RWPE2 (cell line): ENCODE data around the gene PEAK3.

Experiments
- ATAC-seq: fragments of 200-7000 bp; cut with Tn5 transposase; 3 replicates; pipeline ENCODE4 v1.9.1; 2021; ENCODE audit warnings: low read depth
- DNase-seq: peaks from one replicate; pipeline ENCODE4 v3.0.0-alpha.2; 2020; ENCODE audit warnings: low spot score
- H3K27ac ChIP-seq: fragments of 450-650 bp; 2 replicates; pipeline ENCODE4 v1.5.1; 2017; ENCODE audit warnings: mild to moderate bottlenecking; ENCODE audit not compliant: poor library complexity, severe bottlenecking
- H3K27me3 ChIP-seq: fragments of 250-450 bp; sonication (Bioruptor Pico); 2 replicates; pipeline ENCODE4 v1.5.1; 2021; ENCODE audit warnings: mild to moderate bottlenecking, moderate library complexity; ENCODE audit not compliant: insufficient read depth, poor library complexity, severe bottlenecking
- H3K36me3 ChIP-seq: fragments of 250-450 bp; sonication (Bioruptor Pico); 2 replicates; pipeline ENCODE4 v1.5.1; 2020; ENCODE audit warnings: low read depth, mild to moderate bottlenecking, moderate library complexity
- H3K4me1 ChIP-seq: fragments of 250-450 bp; sonication (Bioruptor Pico); 2 replicates; pipeline ENCODE4 v1.5.1; 2021; ENCODE audit warnings: mild to moderate bottlenecking, moderate library complexity; ENCODE audit not compliant: insufficient read depth, poor library complexity, severe bottlenecking
- H3K4me3 ChIP-seq: fragments of 250-450 bp; sonication (Bioruptor Pico); 2 replicates; pipeline ENCODE4 v1.5.1; 2021; ENCODE audit warnings: mild to moderate bottlenecking, moderate library complexity; ENCODE audit not compliant: severe bottlenecking
- H3K9me3 ChIP-seq: fragments of 250-450 bp; sonication (Bioruptor Pico); 2 replicates; pipeline ENCODE4 v1.5.1; 2021; ENCODE audit warnings: mild to moderate bottlenecking, moderate library complexity; ENCODE audit not compliant: severe bottlenecking
- CTCF ChIP-seq: fragments of 450-650 bp; IDR thresholded peaks from one replicate; pipeline ENCODE4 v1.5.1; 2017; ENCODE audit warnings: mild to moderate bottlenecking, moderate library complexity; ENCODE audit not compliant: poor library complexity, severe bottlenecking

Gene PEAK3

GRCh38 chr19:2325281-2326046 is 43.5 kb upstream of the PEAK3 start:
- ATAC-seq (no peak), DNase-seq (no peak)
- H3K27ac ChIP-seq = no peak overlapping the region
- H3K4me3 ChIP-seq = no peak overlapping the region
- no peaks in the 10 kb centered on the region for H3K27me3 ChIP-seq
- H3K36me3 ChIP-seq = peaks cover 18% of the 10 kb centered on the region
- no peaks in the 10 kb centered on the region for H3K9me3 ChIP-seq
- H3K4me1 ChIP-seq = no peaks in the 10 kb centered on the region
- no peak for TF ChIP-seq CTCF

GRCh38 chr19:2324220-2324948 is 42.4 kb upstream of the PEAK3 start:
- H3K4me1 ChIP-seq = no peaks in the 10 kb centered on the region
- no peak for ATAC-seq
- no peak for TF ChIP-seq CTCF
- H3K36me3 ChIP-seq = peaks cover 18% of the 10 kb centered on the region
- no peaks in the 10 kb centered on the region for H3K27me3 ChIP-seq
- no peaks in the 10 kb centered on the region for H3K9me3 ChIP-seq
- no peak overlapping the region for H3K27ac ChIP-seq
- DNase-seq = no peak
- no peak overlapping the region for H3K4me3 ChIP-seq

GRCh38 chr19:2323707-2324106 is 41.7 kb upstream of the PEAK3 start:
- no peak for DNase-seq
- no peaks in the 10 kb centered on the region for H3K4me1 ChIP-seq
- no peak for ATAC-seq
- no peak overlapping the region for H3K4me3 ChIP-seq
- no peaks in the 10 kb centered on the region for H3K27me3 ChIP-seq
- H3K9me3 ChIP-seq = no peaks in the 10 kb centered on the region
- no peak overlapping the region for H3K27ac ChIP-seq
- H3K36me3 ChIP-seq = peaks cover 18% of the 10 kb centered on the region
- no peak for TF ChIP-seq CTCF

GRCh38 chr19:2321565-2322283 is 39.7 kb upstream of the PEAK3 start:
- no peak for DNase-seq
- ATAC-seq = no peak
- no peaks in the 10 kb centered on the region for H3K27me3 ChIP-seq
- H3K4me1 ChIP-seq = no peaks in the 10 kb centered on the region
- no peaks in the 10 kb centered on the region for H3K9me3 ChIP-seq
- no peak overlapping the region for H3K27ac ChIP-seq
- no peak for TF ChIP-seq CTCF
- no peak overlapping the region for H3K4me3 ChIP-seq
- H3K36me3 ChIP-seq = peaks cover 13% of the 10 kb centered on the region
